ENCODE results near the gene NDUFAF8. TPM values are rescaled to one million over a fixed set of nuclear protein-coding genes. Genes with fewer than 3 reads are reported as not detected.

NDUFAF8 gene
- total and polyA plus RNA-seq, 10 of the 15 experiments (the other 5 are each of a cell fraction or from before 2014, with no cell fraction given): 22.0 to 307 (median 106) TPM

DNA sequence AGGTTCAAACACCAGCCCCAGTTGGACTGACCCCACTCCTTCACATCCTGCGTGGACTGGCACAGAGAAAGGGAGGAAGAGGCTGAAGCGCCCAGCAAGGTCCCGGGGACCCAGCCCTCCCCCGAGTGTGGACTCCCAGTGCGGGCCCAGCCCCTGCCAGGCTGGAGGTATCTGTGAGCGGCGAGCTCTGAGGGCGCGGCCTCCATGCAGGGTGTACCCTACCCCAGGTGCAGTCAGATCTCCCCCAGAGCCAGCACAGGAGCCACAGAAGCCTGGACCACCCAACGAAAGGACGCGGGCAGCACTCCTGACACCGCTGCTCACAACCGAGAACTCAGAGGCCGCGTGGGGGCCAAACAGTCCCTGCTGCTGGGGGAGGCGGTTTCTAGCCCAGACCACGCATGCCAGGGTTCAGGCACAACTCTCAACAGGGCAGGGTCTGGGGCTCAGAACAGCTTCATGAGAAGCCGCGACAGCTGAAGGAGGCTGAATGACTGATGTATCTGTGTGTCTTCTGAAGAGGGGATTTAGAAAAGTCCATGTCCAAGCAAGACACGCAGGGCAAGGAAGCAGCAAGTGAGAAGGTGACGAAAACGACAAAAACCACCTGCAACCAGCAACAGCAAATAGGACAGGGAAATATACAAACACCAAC is 47.5 kb downstream of the NDUFAF8 start:
- intact Hi-C loops (cut with micrococcal nuclease; ENCODE audit: unreplicated experiment) (no loop called here), in situ Hi-C loops (cut with MboI) (no loop called here)
- no peak overlapping the region for H3K4me3 ChIP-seq

More for the DNA sequence above, 47.5 kb downstream of the NDUFAF8 start:
- Histone ChIP-seq H3K4me2 (ENCODE audit: control insufficient read depth, insufficient read depth) (no peak overlapping the region), H3K9me3 (replicated peaks; ENCODE audit: control insufficient read depth, insufficient read depth, low read length) (no peaks in the 10 kb centered on the region), H4K20me1 (ENCODE audit: control insufficient read depth, insufficient read depth) (no peaks in the 10 kb centered on the region), H2AFZ (ENCODE audit: control insufficient read depth, low read depth, low read length) (no peak overlapping the region), H3K27ac (ENCODE audit: control insufficient read depth, insufficient read depth) (no peak overlapping the region), H3K36me3 (ENCODE audit: control insufficient read depth in 2 of 2, insufficient read depth in 2 of 2, low read length in 1 of 2) (peaks cover 3 to 11% of the 10 kb centered on the region in 2 experiments), H3K27me3 (replicated peaks in 1 of 2; ENCODE audit: control insufficient read depth in 2 of 2, insufficient read depth in 2 of 2, low read length in 1 of 2) (no peaks in the 10 kb centered on the region), H3K79me2 (ENCODE audit: control insufficient read depth, insufficient read depth, low read length) (peaks cover 21% of the 10 kb centered on the region), H3K9ac (ENCODE audit: control insufficient read depth, insufficient read depth, low read length) (no peak overlapping the region), H3K4me1 (ENCODE audit: control insufficient read depth, insufficient read depth, low read length) (peaks cover 6% of the 10 kb centered on the region)
- 92% methylated on average over 23 of the region's 23 CpGs for WGBS (ENCODE audit: insufficient coverage, insufficient replicate concordance, low lambda C conversion rate, missing lambda C conversion rate)
- CTCF ChIA-PET: interaction anchor here (0.6 to 2.1 kb wide), 2 partner anchors 40 to 198 kb away, joined by 3 to 6 read pairs; no protein-coding TSS in a partner anchor
- POLR2A ChIA-PET: no interaction called here
- no peak for DNase-seq (ENCODE audit: low read depth, low spot score)
- no peak for ATAC-seq
- SMC1A ChIA-PET (ENCODE audit: uncharacterized antibody, unreplicated experiment): interaction anchor here (1.8 kb wide), 1 partner anchor 8 kb away, joined by 4 read pairs; the partner anchor contains the start of gene SLC38A10
- BruUV-seq (replicated peaks): no TSS peak
- FAIRE-seq: no peak
- RAD21 ChIA-PET (ENCODE audit: unreplicated experiment): no interaction called here
- TF ChIP-seq EED (IDR thresholded peaks at IDR 0.05; ENCODE audit: low read depth) (no peak), RFX5 (IDR thresholded peaks at IDR 0.05; ENCODE audit: low read depth, low read length) (no peak), NFYA (IDR thresholded peaks at IDR 0.05; ENCODE audit: borderline replicate concordance, low read depth, low read length) (no peak), ZNF274 (IDR thresholded peaks at IDR 0.05; ENCODE audit: insufficient read depth, insufficient read length) (no peak), EP300 (IDR thresholded peaks at IDR 0.05; ENCODE audit: borderline replicate concordance in 1 of 2, control insufficient read depth in 1 of 2, low read depth in 2 of 2, low read length in 2 of 2) (no peak), FOS (IDR thresholded peaks at IDR 0.05; ENCODE audit: borderline replicate concordance, extremely low read depth, insufficient read length) (no peak), RELA (IDR thresholded peaks at IDR 0.05; ENCODE audit: borderline replicate concordance, partially characterized antibody) (no peak), SUZ12 (IDR thresholded peaks at IDR 0.05; ENCODE audit: unreplicated experiment) (no peak), PML (IDR thresholded peaks at IDR 0.05; ENCODE audit: low read length) (no peak), BRCA1 (IDR thresholded peaks at IDR 0.05; ENCODE audit: low read depth, low read length) (no peak), JUNB (IDR thresholded peaks at IDR 0.05) (no peak), SMAD1 (IDR thresholded peaks at IDR 0.05; ENCODE audit: low read depth, partially characterized antibody) (no peak)
- TF ChIP-seq, protein P1, sequence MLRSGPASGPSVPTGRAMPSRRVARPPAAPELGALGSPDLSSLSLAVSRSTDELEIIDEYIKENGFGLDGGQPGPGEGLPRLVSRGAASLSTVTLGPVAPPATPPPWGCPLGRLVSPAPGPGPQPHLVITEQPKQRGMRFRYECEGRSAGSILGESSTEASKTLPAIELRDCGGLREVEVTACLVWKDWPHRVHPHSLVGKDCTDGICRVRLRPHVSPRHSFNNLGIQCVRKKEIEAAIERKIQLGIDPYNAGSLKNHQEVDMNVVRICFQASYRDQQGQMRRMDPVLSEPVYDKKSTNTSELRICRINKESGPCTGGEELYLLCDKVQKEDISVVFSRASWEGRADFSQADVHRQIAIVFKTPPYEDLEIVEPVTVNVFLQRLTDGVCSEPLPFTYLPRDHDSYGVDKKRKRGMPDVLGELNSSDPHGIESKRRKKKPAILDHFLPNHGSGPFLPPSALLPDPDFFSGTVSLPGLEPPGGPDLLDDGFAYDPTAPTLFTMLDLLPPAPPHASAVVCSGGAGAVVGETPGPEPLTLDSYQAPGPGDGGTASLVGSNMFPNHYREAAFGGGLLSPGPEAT (IDR thresholded peaks at IDR 0.05; ENCODE audit: low read depth): no peak
- TF ChIP-seq, protein P2, sequence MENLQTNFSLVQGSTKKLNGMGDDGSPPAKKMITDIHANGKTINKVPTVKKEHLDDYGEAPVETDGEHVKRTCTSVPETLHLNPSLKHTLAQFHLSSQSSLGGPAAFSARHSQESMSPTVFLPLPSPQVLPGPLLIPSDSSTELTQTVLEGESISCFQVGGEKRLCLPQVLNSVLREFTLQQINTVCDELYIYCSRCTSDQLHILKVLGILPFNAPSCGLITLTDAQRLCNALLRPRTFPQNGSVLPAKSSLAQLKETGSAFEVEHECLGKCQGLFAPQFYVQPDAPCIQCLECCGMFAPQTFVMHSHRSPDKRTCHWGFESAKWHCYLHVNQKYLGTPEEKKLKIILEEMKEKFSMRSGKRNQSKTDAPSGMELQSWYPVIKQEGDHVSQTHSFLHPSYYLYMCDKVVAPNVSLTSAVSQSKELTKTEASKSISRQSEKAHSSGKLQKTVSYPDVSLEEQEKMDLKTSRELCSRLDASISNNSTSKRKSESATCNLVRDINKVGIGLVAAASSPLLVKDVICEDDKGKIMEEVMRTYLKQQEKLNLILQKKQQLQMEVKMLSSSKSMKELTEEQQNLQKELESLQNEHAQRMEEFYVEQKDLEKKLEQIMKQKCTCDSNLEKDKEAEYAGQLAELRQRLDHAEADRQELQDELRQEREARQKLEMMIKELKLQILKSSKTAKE (IDR thresholded peaks at IDR 0.05; ENCODE audit: low read depth, poor library complexity, severe bottlenecking): no peak
- TF ChIP-seq, protein P3, sequence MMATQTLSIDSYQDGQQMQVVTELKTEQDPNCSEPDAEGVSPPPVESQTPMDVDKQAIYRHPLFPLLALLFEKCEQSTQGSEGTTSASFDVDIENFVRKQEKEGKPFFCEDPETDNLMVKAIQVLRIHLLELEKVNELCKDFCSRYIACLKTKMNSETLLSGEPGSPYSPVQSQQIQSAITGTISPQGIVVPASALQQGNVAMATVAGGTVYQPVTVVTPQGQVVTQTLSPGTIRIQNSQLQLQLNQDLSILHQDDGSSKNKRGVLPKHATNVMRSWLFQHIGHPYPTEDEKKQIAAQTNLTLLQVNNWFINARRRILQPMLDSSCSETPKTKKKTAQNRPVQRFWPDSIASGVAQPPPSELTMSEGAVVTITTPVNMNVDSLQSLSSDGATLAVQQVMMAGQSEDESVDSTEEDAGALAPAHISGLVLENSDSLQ (IDR thresholded peaks at IDR 0.05): no peak
- TF ChIP-seq, protein P4, sequence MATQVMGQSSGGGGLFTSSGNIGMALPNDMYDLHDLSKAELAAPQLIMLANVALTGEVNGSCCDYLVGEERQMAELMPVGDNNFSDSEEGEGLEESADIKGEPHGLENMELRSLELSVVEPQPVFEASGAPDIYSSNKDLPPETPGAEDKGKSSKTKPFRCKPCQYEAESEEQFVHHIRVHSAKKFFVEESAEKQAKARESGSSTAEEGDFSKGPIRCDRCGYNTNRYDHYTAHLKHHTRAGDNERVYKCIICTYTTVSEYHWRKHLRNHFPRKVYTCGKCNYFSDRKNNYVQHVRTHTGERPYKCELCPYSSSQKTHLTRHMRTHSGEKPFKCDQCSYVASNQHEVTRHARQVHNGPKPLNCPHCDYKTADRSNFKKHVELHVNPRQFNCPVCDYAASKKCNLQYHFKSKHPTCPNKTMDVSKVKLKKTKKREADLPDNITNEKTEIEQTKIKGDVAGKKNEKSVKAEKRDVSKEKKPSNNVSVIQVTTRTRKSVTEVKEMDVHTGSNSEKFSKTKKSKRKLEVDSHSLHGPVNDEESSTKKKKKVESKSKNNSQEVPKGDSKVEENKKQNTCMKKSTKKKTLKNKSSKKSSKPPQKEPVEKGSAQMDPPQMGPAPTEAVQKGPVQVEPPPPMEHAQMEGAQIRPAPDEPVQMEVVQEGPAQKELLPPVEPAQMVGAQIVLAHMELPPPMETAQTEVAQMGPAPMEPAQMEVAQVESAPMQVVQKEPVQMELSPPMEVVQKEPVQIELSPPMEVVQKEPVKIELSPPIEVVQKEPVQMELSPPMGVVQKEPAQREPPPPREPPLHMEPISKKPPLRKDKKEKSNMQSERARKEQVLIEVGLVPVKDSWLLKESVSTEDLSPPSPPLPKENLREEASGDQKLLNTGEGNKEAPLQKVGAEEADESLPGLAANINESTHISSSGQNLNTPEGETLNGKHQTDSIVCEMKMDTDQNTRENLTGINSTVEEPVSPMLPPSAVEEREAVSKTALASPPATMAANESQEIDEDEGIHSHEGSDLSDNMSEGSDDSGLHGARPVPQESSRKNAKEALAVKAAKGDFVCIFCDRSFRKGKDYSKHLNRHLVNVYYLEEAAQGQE (IDR thresholded peaks at IDR 0.05; ENCODE audit: low read depth, low read length): no peak

Measured in GM12878 (cell line).